OCI-LY1 (cell line): ENCODE data around the gene TENM4.

Experiments used
- CTCF ChIP-seq: fragments of 200-600 bp; sonication (generic), shearing (Covaris generic); IDR thresholded peaks from 2 replicates; pipeline ENCODE4 v1.5.1; 2017; ENCODE audit warnings: mild to moderate bottlenecking, antibody characterized with exemption, low read length, moderate library complexity, mixed read lengths
- EZH2 ChIP-seq: fragments of 200-600 bp; sonication (generic), shearing (Covaris generic); IDR thresholded peaks from 2 replicates; pipeline ENCODE4 v1.8.0; 2017; ENCODE audit warnings: borderline replicate concordance, mixed run types, mild to moderate bottlenecking, antibody characterized with exemption, low read length, moderate library complexity, mixed read lengths

DNA sequence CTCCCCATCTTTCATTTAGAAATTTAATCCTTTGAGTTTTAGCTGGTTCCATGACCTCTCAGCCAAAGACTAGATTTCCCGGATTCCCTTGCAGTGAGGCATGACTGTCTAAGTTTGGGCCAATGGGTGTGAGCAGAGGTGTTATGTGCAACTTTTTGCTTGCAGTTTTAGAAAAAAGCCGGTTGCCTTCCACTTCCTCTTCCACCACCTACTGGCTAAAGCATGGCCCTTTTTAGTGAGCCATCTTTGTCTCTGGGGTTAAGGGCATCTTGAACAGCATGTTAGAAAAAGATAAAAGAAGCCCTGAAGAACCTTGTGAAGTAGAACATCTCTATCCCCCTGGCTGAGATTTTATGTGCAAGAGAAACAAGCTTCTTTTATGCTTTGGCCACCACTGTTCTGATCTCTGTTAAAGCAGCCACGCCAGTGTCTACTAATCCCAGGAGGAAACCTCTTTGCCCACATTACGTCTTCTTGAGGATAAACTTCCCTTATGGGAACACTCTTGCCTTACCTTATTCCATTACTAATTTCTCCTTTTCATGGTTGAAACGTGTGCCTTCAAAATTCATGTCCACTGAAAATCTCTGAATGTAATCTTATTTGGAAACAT lies 279.9 kb downstream of the TENM4 start:
- TF ChIP-seq CTCF = peak; percentile 53
- TF ChIP-seq EZH2 = no peak
